Uterus (tissue), 2 donors: Measurements from ENCODE around the gene HERPUD2.

Source experiments
- POLR2A ChIP-seq, 2 donors: fragments of 450-650 bp; IDR thresholded peaks; one replicate each; pipeline ENCODE4 v1.6.1; 2016; ENCODE audit warnings: antibody characterized with exemption in 2 of 2, mild to moderate bottlenecking in 1 of 2, moderate library complexity in 1 of 2
- TF ChIP-seq, protein P1 (sequence below), 4 experiments: fragments of 200-600 bp in 2 of 4; fragments of 450-650 bp in 2 of 4; sonication (generic) in 2 of 4; IDR thresholded peaks; one replicate each; pipeline ENCODE4 v1.5.1; 2016 to 2019; ENCODE audit warnings: antibody characterized with exemption in 4 of 4, mild to moderate bottlenecking in 2 of 4, moderate library complexity in 1 of 4

DNA sequence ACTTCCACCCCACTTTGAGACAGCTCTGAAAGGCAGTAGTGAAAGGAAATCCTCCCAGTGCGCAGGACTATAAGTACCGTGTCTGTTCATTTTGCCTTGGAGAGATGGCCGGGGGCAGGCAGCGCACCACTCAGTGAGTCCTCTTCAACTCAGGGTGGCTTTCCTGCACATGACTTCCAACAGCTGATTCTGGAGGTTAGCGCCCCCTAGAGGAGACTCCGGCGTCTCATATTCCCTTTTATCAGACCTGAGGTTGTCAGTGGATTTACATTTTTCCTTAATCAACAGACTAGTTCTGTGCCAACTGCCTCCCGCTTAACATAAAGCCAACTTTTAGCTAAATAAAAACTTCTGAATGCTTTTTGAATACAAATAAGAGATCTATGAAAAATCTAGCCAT is 101.0 kb downstream of the HERPUD2 start:
- TF ChIP-seq, protein P1, sequence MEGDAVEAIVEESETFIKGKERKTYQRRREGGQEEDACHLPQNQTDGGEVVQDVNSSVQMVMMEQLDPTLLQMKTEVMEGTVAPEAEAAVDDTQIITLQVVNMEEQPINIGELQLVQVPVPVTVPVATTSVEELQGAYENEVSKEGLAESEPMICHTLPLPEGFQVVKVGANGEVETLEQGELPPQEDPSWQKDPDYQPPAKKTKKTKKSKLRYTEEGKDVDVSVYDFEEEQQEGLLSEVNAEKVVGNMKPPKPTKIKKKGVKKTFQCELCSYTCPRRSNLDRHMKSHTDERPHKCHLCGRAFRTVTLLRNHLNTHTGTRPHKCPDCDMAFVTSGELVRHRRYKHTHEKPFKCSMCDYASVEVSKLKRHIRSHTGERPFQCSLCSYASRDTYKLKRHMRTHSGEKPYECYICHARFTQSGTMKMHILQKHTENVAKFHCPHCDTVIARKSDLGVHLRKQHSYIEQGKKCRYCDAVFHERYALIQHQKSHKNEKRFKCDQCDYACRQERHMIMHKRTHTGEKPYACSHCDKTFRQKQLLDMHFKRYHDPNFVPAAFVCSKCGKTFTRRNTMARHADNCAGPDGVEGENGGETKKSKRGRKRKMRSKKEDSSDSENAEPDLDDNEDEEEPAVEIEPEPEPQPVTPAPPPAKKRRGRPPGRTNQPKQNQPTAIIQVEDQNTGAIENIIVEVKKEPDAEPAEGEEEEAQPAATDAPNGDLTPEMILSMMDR (IDR thresholded peaks at IDR 0.05), result no peak
- no peak for TF ChIP-seq POLR2A (IDR thresholded peaks at IDR 0.05)
